SU-DHL-6 (cell line): ENCODE results near the gene PIGH.

Experiments
- EZH2phosphoT487 ChIP-seq: fragments of 200-600 bp; sonication (generic), shearing (Covaris generic); conservative IDR thresholded peaks from 2 replicates; pipeline ENCODE4 v1.6.1; 2018; ENCODE audit warnings: mild to moderate bottlenecking, antibody characterized with exemption, low read length, moderate library complexity, mixed read lengths
- TF ChIP-seq, protein P1 (sequence below): fragments of 200-600 bp; sonication (generic); IDR thresholded peaks from one replicate; pipeline ENCODE4 v1.5.1; 2017; ENCODE audit warnings: antibody characterized with exemption, mild to moderate bottlenecking, low read length, moderate library complexity; ENCODE audit not compliant: insufficient read depth, poor library complexity, severe bottlenecking

DNA sequence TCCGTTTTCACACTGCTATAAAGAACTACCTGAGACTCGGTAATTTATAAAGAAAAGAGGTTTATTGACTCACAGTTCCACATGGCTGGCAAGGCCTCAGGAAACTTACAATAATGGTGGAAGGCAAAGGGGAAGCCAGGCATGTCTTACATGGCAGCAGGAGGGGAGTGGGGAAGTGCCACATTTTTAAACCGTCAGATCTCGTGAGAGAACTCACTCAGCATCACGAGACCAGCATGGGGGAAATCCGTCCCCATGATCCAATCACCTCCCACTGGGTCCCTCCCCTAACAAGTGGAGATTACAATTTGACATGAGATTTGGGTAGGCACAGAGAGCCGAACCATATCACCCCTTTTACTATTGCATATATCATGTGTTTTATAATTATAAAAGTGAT lies 2.0 kb upstream of the PIGH start:
- TF ChIP-seq, protein P1, sequence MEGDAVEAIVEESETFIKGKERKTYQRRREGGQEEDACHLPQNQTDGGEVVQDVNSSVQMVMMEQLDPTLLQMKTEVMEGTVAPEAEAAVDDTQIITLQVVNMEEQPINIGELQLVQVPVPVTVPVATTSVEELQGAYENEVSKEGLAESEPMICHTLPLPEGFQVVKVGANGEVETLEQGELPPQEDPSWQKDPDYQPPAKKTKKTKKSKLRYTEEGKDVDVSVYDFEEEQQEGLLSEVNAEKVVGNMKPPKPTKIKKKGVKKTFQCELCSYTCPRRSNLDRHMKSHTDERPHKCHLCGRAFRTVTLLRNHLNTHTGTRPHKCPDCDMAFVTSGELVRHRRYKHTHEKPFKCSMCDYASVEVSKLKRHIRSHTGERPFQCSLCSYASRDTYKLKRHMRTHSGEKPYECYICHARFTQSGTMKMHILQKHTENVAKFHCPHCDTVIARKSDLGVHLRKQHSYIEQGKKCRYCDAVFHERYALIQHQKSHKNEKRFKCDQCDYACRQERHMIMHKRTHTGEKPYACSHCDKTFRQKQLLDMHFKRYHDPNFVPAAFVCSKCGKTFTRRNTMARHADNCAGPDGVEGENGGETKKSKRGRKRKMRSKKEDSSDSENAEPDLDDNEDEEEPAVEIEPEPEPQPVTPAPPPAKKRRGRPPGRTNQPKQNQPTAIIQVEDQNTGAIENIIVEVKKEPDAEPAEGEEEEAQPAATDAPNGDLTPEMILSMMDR = no peak
- TF ChIP-seq EZH2phosphoT487 = no peak
